Left renal pelvis (tissue), 4 donors: Measurements from ENCODE around the gene VGF. TPM values are rescaled to one million over a fixed set of nuclear protein-coding genes. Genes with fewer than 3 reads are reported as not detected.

Experiments used
- DNase-seq, 4 donors: peaks; one replicate each; pipeline ENCODE4 v3.0.0-alpha.2; 2013; ENCODE audit warnings: low read depth in 4 of 4, low spot score in 3 of 4
- polyA plus RNA-seq, 4 donors: library from polyadenylated mRNA; unstranded; fragments of 120-200 nt; gene quantifications; one replicate each; pipeline ENCODE4 v1.2.1, GENCODE V29; 2013; ENCODE audit not compliant: insufficient read length in 4 of 4

Gene VGF
- polyA plus RNA-seq, 4 donors, result 0.08 to 0.16 (median 0.10) TPM; not detected in 1

DNA sequence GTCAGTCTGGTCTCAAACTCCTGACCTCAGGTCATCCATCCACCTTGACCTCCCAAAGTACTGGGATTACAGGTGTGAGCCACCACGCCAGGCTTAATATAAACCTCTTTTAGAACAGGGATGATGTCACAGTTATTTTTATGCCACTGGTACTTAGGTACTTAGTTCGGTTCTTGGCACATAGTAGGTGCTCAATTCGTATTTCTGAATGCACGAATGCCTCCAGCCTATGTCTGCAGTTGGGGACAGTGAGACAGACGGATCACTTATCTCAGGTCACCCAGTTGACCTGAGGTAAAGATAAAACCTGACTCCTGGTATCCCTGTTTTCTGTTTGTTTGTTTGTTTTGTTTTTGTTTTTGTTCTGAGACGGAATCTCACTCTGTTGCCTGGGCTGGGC lies 20.8 kb upstream of the VGF start:
- DNase-seq, result no peak

DNA sequence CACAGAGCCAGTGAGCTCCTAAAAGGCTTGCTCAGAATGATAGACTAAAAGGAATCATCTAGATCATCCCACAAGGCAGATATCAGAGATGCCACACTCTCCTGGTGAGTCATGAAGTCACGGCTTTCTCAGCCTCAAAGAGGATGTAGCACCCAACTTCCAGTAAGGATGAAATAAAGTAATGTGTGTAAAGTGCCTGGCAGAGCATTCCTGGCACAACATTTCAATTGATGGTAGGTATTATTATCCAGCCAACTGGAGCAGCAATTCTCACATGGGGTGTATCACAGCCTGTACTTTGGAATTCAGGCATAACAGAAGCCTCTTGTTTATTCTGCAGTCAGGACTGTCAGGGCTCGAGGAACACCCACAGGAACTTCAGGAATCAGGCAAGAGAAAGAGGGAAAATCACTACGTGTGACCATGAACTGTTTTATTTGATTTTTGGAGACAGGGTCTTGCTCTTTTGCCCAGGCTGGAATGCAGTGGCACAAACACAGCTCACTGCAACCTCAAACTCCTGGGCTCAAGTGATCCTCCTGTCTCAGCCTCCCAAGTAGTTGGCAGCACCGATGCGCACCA lies 20.0 kb upstream of the VGF start:
- DNase-seq, result no peak

DNA sequence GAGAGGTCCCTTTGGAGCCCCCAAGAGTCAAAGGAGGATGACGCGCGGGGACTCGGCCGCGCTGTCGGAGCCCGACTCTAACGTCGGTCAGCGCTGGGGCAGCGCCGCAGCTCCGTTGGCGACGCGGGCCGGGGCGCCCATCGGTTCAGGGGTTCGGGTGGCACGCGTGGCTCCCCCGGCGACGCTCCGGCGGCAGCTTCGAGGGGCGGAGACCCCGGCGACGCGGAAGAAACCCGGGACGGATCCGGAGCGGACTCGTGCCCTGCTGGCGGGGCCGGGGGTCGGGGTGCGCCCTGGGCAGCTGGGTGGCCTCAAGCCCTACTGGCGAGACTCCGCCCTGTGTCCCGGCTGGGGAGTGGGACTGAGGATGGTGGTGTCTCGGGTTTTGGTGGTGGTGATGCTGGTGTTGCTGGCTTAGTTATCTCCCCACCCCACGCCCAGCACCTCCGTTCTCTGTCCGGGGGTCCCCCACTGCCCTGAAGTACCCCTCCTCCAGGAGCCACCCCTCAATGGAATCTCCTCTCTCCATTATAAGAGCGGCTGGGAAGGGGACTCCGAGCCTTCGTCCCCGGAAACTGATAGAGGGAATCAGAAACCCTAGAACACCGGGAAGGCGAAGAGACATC lies 14.9 kb upstream of the VGF start, which contains the start of gene NAT16:
NAT16 (minus strand) TSS at position 164 of the 626 bp plus-strand sequence. CDS start 5,486 bp downstream, outside the sequence.
- DNase-seq, result no peak

DNA sequence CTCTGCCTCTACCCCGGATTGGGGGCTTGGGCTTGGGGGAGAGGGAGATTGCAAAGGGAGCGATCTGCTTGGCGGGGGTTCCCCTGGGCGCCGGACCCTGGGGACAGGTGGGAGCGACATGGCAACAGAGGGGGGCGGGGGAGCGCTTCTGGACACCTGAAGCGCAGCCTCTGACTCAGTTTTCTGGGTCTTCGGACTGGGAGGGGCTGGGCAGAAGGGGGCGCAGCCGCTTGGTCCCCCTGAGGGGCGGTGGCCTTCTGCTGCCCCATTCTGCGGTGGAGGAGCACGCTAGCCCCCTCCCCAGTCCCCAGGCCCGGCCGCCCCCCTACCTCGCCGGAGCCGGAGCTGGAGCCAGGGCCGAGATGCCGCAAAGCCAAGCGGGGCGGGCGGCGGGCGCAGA lies 14.3 kb upstream of the VGF start:
- DNase-seq, result no peak

DNA sequence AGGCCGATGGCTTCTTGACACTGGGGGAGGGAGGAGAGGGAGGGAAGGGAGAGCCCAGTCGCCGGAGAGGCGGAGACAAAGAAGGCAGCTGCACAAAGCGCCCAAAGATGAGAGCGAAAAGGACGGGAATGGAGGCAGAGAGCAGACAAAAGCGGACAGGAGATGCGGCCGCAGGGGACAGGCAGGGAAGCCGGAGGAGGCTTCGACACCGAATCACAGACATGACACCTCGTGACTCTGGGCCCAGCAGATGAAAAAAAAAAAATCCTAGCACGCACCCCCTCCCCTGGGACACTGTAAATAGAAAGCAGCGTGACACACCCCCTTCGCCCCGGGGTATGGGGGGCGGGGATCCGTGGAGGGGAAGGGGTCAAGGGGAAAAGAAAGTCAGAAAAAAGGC lies 13.7 kb upstream of the VGF start:
- DNase-seq, result no peak

DNA sequence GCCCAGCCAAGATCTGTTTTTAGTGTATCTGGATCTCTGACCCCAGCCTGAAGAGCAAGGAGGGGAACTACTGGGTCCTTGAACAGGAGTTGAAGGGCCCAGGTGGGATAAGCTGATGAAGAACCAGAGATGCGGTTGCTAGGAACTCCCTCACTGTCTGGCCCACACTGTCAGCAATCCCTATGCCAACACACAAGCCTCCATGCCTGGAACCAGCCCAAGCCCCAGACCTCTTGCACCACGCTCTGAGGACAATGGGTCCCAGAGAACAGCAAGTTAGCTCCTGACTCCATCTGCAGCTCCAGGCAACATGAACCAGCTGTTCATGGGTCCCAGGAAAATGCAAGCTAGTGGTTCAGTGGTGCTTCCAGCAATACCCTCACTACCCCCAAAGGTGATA lies 12.3 kb upstream of the VGF start:
- DNase-seq, result no peak

DNA sequence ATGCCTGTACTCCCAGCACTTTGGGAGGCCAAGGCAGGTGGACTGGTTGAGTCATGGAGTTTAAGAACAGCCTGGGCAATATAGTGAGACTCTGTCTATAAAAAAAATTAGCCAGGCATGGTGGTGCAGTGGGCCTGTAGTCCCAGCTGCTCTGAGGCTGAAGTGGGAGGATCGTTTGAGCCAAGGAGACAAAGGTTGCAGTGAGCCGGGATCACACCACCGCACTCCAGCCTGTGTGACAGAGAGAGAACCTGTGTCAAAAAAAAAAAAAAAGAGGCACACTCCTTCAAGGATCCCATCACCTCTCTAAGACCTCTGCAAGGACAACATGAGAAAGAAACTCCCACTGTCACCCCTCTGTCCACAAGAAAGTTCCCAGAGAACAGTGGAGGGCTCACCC lies 10.3 kb upstream of the VGF start:
- DNase-seq, result no peak

DNA sequence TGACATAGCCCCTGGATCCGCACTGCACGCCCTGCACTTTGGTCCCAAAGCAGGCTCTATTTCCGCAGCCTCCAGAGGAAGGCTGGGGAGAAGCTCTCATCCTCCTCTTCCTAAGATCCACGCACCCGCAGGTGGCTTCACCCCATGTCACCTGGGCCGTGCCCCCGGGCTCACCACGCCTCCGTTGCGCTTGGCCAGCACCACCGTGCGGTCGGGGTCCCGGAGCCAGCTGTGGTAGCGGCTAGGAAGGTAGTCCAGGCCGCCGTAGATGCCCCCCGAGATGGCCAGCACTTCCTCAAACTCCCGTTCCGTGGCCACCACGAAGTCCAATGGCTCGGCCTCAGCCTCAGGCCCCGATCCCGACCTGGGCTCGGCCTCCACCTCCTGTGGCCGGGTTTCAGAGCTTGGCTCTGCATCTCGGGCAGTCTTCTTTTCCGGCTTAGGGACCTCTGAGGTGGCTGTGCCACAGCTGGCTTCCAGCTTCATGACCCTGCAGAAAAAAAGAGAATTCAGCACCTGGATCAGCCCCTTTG lies 9.0 kb upstream of the VGF start:
- DNase-seq, result no peak

DNA sequence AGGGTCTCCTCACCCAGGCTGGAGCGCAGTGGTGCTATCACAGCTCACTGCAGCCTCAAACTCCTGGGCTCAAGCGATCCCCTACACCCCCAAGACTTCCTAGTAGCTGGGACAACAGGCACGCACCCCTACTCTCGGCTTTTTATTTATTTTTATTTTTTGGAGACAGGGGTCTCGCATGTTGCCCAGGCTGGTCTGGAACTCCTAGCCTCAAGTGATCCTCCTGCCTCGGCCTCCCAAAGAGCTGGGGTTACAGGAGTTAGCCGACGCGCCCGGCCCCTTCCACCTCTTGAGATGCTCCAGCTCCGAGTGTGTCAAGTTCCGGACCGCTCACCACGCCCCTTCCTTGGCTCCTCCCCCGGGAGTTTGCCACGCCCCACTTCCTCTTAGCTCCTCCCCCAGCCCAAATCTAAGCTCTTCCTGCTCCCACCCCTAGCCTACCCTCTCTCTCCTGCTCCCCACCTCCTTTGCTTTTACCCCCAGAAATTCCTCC lies 8.4 kb upstream of the VGF start:
- DNase-seq, result no peak

DNA sequence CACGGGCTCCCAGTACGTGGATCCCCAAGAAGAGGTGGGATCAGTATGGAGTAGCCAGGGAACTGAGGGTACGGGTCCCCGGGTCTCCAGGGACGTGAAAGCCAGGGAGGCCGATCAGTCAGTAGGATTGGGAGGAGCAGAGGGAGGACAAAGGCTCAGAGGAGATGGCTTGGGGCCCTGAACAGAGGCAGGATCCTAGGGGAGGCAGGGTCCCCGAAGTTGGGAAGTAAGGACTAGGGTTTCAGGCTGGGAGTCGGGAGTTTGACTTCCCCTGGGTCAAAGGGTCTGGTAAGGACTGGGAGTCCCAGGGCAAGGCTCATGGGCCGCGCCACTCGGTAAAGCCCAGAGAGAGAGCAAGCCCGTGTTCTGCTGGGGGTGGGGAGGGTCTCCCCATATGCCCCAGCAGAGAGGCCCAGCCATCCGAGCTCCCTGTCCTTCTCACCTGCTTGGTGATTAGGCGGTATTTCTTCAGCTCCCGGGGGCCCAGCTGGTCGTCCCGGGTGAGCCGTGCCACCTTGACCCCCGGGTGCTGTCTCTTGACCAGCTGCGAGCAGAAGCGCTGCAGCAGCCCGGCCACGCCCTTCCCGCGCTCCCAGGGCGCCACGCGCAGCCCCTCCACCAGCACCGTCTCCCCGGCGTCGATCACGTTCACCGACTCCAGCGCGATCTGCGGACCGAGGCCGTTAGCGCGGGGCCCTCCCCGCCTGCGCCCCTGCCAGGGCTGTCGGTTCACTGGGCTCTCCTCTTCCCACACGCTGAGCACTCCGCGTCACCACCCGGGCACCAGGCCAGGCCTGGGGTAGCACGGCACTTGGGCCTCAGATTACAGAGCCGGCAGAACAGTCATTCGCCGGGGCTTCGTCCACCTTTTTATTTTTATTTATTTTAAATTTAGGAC lies 7.7 kb upstream of the VGF start:
- DNase-seq, result no peak

DNA sequence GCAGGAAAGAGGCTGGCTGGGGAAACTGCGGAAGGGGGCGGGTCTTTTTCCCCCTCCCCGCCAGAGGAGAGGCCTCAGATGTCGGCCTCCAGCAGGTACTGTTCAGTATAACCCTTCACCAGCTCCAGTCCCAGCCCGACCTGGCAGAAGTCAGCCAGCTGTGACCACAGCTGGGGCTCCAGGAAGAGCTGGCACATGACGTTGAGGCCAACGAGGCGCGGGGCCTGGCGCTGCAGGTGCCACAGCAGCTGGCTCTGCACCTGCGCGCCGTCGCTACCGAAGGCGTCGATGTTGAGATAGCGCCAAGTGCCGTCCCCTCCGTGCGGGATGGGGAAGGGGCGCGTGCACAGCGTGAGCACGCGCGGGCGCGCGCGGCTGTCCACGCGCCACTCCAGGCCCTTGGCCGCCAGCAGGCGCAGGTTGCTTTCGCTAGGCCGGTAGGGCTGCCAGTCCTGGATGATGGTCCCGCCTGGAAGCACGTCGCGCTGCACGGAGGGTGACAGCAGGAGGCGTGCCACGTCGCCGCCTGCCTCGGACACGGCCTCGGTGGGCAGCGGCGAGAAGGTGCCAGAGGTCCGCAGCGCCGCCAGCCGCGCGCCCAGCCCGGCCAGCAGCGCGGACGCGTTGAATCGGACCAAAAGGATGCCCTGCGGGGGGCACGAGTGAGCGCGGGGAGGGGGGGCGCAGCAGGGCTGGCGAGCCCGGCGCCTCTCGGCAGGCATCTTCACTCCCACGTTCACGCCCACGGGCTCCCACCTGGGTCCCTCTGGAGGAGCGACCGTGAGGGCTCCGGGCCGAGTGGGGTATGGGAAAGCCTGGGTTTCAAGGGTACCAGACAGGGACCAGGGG lies 6.9 kb upstream of the VGF start:
- DNase-seq, result no peak

DNA sequence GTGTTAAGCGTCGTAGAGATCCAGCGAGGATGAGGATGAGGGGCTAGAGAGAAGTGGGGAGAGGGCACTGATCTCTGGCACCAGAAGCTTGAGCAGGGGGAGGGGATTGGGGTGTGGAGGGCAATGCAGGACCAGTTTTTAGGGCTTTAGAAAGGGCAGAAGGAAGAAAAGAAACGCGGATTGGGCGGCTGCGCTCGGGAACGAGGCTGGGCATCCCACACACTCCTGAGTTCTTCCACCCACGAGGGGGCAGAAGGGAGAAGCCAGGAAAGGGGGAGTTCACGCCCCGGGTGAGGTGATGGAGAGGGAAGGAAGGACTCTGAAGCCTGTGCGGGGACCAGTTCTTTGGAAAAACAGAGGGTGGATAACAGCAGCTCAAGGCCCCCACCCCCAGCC lies 6.1 kb upstream of the VGF start:
- DNase-seq, result no peak

DNA sequence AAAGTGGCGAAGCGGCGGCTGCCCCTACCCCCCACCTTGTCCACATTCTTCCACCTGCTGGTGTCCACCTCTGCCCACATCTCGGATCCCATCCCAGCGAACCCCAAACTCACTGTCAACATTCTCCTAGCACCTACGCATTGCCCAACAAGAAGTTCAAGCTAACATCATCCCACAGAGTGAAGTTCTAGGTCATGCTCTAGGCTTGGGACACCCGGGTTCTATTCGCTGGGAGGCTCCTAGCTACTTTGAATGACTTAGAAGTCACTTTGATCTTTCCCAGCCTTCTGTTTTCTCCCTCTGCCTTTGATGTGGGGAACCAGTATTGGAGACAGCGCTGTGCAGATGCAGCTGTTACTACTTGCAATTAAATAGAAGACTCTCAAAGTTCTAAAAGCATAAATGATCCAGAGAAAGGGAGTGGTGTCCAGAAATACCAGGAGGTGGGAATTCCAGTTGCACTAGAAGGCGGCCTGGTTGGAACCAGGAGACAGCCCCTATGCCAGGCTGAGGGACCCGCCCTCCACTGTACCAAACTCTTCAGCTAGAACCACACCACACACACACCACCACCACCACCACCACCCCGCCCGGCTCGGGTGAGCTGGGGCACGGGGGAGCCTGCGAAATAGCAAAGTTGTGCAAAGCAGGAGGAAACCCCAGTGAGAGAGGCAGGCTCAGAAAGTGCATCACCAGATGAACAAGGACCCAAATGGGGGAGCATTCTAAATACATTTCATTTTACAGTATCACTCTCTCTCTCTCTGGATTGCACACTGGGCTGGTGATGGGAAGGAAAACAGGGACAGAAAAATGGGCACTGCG lies 5.5 kb upstream of the VGF start:
- DNase-seq, result no peak

DNA sequence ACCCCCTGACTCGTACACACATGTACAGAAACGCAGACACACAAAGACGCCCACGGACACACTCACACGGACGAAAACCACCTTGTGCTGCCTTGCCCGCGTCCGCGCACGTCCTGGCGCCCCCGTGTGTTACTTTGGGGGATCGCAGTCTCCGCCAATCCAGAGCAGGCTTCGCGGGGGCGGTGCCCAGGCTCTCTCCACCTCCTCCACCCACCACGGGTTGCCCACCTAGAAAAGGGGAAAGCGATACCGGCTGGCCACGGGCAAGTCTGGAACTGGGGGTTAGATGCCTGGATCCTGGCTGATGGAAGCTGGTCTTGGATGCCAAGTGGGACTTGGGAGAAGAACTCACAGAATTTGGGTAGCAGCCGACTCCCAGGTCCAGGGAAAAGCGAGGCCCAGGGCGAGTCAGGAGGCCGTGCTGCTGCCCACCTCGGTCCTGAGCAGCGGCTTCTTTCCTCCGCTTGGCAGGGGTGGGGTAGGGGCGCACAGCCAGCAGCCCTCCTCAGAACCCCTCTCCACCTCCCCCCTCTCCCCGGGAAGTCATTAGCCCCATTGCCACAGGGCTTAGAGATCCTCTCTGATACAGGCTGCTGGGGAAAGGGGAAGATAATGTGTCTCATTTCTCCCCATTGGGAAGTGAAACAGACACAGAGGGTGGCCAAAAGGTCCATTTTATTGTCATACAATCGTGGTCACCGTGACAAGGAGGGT lies 4.6 kb upstream of the VGF start:
- no peak for DNase-seq

DNA sequence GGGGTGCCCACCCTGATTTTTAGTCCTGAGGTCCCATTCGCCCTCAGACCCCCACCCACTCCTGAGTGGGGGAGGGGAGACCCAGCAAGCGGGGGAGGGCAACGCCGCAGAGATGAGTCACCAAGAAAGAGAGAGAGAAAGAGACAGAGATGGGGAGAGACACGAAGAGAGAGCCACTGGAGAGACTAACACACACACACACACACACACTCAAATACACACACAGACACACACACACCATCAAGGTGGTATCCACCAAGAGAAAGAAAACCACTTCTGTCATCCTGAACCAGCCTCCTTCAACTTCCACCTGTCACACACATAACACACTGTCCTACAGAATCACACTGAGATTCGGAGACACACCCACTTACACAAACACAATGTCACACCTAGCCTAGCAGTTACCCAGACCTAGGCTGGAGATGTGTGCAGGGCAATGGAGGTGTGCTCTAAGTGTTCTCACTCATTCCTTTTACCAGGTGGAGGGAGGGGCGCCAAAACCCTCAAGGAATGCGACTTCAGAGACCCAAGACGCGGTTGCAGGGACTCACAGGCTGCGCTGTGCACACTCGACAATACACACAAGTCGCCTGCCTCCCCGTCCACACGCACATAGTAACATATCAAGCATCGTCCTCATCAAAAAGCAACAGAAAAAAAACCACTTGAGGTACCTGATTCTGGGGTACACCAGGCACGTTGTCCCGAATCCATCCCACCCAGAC lies 3.9 kb upstream of the VGF start:
- DNase-seq, result no peak

DNA sequence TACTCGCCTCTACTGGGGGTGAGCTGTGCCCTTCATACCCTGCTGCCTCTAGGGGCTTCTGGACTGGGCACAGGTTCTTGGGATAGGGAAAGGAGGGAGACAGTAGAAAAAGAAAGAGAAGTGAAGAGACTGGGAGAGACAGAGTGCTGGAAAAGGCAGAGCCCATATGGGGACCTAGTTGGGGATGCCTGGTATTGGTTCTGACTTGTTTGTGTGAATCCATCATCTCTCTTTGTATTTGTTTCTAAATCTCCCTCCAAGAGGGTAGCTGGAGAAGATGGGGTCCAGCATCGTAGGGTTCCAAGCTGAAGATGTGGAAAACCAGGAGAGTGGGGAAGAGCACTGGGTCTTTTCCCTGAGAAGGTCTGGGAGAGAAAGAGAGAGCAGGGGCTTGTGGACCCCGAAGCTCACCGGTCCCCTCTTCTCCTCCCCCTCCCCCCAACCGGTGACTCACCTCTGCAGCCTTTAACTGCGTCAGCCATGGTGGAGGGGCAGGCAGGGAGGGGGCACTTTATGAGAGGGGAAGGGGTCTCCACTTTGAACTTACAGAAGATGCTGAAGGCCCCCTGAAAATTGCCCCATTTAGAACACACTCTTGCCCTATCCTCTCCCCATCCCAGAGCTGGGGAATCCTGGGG lies 3.2 kb upstream of the VGF start:
- DNase-seq, result no peak

DNA sequence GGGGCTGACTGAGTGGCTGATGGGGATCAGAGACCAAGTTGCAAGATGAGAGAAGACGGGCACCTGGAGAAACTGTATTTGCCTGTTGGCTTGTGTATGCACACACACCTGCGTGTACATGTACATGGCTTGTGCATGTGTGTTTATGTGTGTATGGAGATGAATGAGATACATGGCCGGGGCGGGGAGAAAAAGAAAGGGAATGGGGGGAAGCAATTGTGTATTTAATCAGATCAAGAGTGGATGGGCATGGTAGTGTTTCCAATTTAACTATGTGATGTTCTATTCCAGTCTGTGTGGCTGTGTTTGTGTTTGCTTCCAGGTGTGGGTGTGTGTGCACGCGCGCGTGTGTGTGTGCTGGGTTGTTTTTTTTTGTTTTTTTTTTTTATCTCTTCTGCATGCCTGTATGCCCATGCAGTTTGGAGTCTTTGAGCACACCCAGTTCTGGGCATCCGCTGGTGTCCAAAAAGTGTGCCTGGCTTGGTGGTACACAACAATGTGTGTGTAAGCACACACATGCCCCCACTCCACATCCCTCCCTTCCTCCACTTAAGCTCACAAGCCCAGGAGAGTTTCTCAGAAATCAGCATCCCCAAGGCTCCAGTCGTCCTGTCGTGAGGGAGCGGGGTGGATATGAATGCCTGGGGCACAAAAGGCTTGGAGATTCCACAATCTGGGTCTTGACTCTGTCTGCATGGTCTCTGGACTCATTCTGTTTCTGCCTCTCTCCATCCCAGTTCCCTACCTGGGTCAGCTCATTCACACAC lies 2.5 kb upstream of the VGF start:
- no peak for DNase-seq
